Ovary (tissue), 3 donors: ENCODE measurements around the gene KCNMA1.

Source experiments
- POLR2A ChIP-seq: fragments of 450-650 bp; IDR thresholded peaks from one replicate; pipeline ENCODE4 v1.6.1; 2017; ENCODE audit warnings: antibody characterized with exemption, mild to moderate bottlenecking, moderate library complexity
- TF ChIP-seq, protein P1 (sequence below), 3 donors: fragments of 450-650 bp in 2 of 3; fragments of 200-600 bp in 1 of 3; IDR thresholded peaks; one replicate each; pipeline versions ENCODE4 v1.5.1 to v1.8.0; 2016 to 2022; ENCODE audit warnings: antibody characterized with exemption in 3 of 3, mild to moderate bottlenecking in 1 of 3
- donor health status: DM: no; HTN: no; CAD: no.

DNA sequence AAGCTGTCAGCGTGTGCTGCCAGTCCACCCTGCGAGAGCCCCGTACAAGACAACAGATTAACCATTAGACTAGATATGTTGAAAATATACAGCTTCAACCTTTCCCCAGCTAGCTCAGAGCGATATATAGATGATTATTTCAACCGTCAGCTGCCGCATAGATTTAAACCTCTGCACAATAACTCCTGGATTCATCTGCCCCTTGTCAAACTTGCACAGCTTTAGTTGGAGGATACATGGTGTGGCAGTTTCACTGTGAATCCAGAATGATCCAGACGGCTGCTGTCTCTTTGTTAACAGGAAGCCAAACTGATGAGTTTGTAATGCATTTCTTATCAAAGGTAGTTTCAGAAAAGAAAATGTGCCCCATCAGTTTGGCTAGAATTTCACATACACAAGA, 659.7 kb downstream of the KCNMA1 start:
- TF ChIP-seq, protein P1, sequence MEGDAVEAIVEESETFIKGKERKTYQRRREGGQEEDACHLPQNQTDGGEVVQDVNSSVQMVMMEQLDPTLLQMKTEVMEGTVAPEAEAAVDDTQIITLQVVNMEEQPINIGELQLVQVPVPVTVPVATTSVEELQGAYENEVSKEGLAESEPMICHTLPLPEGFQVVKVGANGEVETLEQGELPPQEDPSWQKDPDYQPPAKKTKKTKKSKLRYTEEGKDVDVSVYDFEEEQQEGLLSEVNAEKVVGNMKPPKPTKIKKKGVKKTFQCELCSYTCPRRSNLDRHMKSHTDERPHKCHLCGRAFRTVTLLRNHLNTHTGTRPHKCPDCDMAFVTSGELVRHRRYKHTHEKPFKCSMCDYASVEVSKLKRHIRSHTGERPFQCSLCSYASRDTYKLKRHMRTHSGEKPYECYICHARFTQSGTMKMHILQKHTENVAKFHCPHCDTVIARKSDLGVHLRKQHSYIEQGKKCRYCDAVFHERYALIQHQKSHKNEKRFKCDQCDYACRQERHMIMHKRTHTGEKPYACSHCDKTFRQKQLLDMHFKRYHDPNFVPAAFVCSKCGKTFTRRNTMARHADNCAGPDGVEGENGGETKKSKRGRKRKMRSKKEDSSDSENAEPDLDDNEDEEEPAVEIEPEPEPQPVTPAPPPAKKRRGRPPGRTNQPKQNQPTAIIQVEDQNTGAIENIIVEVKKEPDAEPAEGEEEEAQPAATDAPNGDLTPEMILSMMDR (IDR thresholded peaks at IDR 0.05): no peak
- no peak for TF ChIP-seq POLR2A
